LNCaP clone FGC (cell line): ENCODE data around the gene PRR15L.

ENCODE experiments used
- DNase-seq: peaks from one replicate; pipeline ENCODE4 v3.0.0-alpha.2; 2011; ENCODE audit warnings: low read depth
- H3K4me3 ChIP-seq: 2 replicates; pipeline ENCODE4 v1.5.1; 2011; ENCODE audit warnings: mild to moderate bottlenecking, low read depth, low read length, control low read depth
- CTCF ChIP-seq: IDR thresholded peaks from 2 replicates; pipeline ENCODE4 v1.5.1; 2012; ENCODE audit warnings: mild to moderate bottlenecking; ENCODE audit not compliant: control insufficient read depth, insufficient read depth; ENCODE audit errors: extremely low read depth

The PRR15L gene

GRCh38 chr17:47916489-47917208 lies 41.0 kb downstream of the PRR15L start:
- no peak for DNase-seq
- TF ChIP-seq CTCF, result no peak

GRCh38 chr17:47915776-47916398 lies 41.8 kb downstream of the PRR15L start:
- no peak for DNase-seq
- no peak overlapping the region for H3K4me3 ChIP-seq
- no peak for TF ChIP-seq CTCF

More at GRCh38 chr17:47916489-47917208, 41.0 kb downstream of the PRR15L start:
- no peak overlapping the region for H3K4me3 ChIP-seq

- no peak for DNase-seq
- TF ChIP-seq CTCF, result no peak
- no peak overlapping the region for H3K4me3 ChIP-seq
These were observed 43.3 kb downstream of the PRR15L start for GRCh38 chr17:47914306-47914948.

- no peak overlapping the region for H3K4me3 ChIP-seq
- no peak for TF ChIP-seq CTCF
- no peak for DNase-seq
These were observed 44.6 kb downstream of the PRR15L start for GRCh38 chr17:47913050-47913449.

GRCh38 chr17:47907932-47908562 lies 49.6 kb downstream of the PRR15L start:
- no peak for TF ChIP-seq CTCF
- no peak overlapping the region for H3K4me3 ChIP-seq
- no peak for DNase-seq

GRCh38 chr17:47906443-47906842 lies 51.2 kb downstream of the PRR15L start:
- H3K4me3 ChIP-seq, result no peak overlapping the region
- no peak for TF ChIP-seq CTCF
- DNase-seq, result no peak
